Activated naive CD8-positive, alpha-beta T cell treated with anti-CD3 and anti-CD28 coated beads for 36 hours (primary cell): ENCODE measurements around the gene GLDN. TPM values are rescaled to one million over a fixed set of nuclear protein-coding genes. Genes with fewer than 3 reads are reported as not detected.

ENCODE experiments used
- total RNA-seq, 2 experiments: library from RNA; stranded (reverse); gene quantifications; one replicate each; pipeline ENCODE4 v1.2.3, GENCODE V29; 2021

Gene GLDN
- total RNA-seq, 2 experiments from 2014 or later, result not detected

Other genes starting within 250 kb of the GLDN start
- gene TNFAIP8L3, start 246.7 kb upstream of the GLDN start, total RNA-seq, result under 1 TPM; 0.60 to 0.82 TPM
- gene CYP19A1, start 3.1 kb upstream of the GLDN start, total RNA-seq, result not detected